OCI-LY3 (cell line): ENCODE measurements around the gene FABP1.

ENCODE experiments used
- H2AFZ ChIP-seq: fragments of 200-600, 300-600 bp; shearing (Covaris generic); 2 replicates; pipeline ENCODE4 v1.6.0; 2014; ENCODE audit warnings: antibody characterized with exemption, low read depth, low read length
- H3K27ac ChIP-seq: fragments of 200-600, 300-600 bp; sonication (generic); 2 replicates; pipeline ENCODE4 v1.5.1; 2014; ENCODE audit warnings: mild to moderate bottlenecking, low read length, moderate library complexity, mixed read lengths
- H3K27me3 ChIP-seq: fragments of 200-600, 300-600 bp; sonication (generic); 2 replicates; pipeline ENCODE4 v1.6.1; 2014; ENCODE audit warnings: low read depth, low read length, mixed read lengths
- H3K36me3 ChIP-seq: fragments of 200-600, 300-600 bp; sonication (generic); replicated peaks from 2 replicates; pipeline ENCODE3; 2014; ENCODE audit warnings: low read depth, low read length, mixed read lengths
- H3K4me1 ChIP-seq: fragments of 300-600, 200-600 bp; sonication (generic); 2 replicates; pipeline ENCODE4 v1.6.1; 2014; ENCODE audit warnings: low read length, mixed read lengths
- H3K4me2 ChIP-seq: fragments of 200-600, 300-600 bp; sonication (generic); 2 replicates; pipeline ENCODE4 v1.6.1; 2014; ENCODE audit warnings: low read length, mixed read lengths
- H3K4me3 ChIP-seq: fragments of 300-600, 200-600 bp; sonication (generic); 2 replicates; pipeline ENCODE4 v1.5.1; 2014; ENCODE audit warnings: antibody characterized with exemption, mild to moderate bottlenecking, low read length, moderate library complexity
- H3K79me2 ChIP-seq: fragments of 300-600, 200-600 bp; shearing (Covaris generic); 2 replicates; pipeline ENCODE4 v1.6.1; 2014; ENCODE audit warnings: mild to moderate bottlenecking, low read length, mixed read lengths
- H3K9ac ChIP-seq: fragments of 300-600, 200-600 bp; shearing (Covaris generic); 2 replicates; pipeline ENCODE4 v1.6.0; 2014; ENCODE audit warnings: mild to moderate bottlenecking, low read length, moderate library complexity
- H3K9me3 ChIP-seq: fragments of 200-600, 300-600 bp; shearing (Covaris generic); 2 replicates; pipeline ENCODE4 v1.6.1; 2014; ENCODE audit warnings: low read length, mixed read lengths; ENCODE audit not compliant: insufficient read depth
- H4K20me1 ChIP-seq: fragments of 200-600, 300-600 bp; sonication (generic); 2 replicates; pipeline ENCODE4 v1.6.1; 2016; ENCODE audit warnings: low read length, mixed read lengths; ENCODE audit not compliant: insufficient read depth
- EZH2phosphoT487 ChIP-seq: fragments of 200-600 bp; shearing (Covaris generic); IDR thresholded peaks from 2 replicates; pipeline ENCODE4 v1.6.1; 2018; ENCODE audit warnings: antibody characterized with exemption, mixed run types, low read depth
- TF ChIP-seq, protein P1 (sequence below): fragments of 200-600, 300-600 bp; sonication (generic); IDR thresholded peaks from 2 replicates; pipeline ENCODE4 v1.5.1; 2014; ENCODE audit warnings: antibody characterized with exemption, low read length, low read depth

FABP1 gene

DNA sequence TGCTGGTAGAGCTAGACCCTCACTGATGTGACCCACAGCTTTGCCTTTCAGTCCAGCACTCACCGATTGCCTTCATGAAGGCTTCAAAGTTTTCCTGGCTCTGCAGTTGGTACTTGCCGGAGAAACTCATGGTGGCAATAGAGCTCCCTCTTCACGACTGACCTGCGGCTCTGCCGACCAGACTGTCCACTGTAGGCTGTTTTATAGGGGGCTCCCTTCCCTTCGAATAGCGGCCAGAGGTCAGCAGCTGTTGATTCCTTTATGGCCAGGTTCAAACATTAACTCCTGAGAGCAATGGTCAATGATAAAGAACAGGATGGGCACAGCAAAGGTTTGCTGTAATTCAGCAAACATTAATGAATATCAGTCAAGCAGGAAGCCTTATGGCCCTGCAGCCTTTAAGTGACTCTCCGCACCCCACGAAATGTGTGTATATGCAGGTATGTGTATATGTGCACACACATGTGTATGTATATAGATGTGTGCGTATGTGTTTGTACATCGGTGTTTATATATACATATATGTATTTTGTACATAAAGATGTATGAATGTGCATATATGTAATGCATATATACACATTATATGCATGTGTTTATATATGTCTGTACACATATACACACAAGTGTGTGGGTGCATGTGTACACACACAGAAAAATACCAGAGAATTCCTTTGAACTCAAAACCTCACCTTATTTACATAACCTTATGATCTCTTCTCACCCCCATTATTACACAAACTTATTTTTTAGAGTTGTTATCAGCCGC is at the start of gene FABP1:
FABP1 (minus strand) TSS at position 175 of the 766 bp plus-strand sequence; CDS start at position 130, 45 bp downstream.
- Histone ChIP-seq H3K9ac (no peak within 1 kb of the TSS), H3K79me2 (no peaks in the 10 kb centered on the region), H4K20me1 (no peaks in the 10 kb centered on the region), H3K27me3 (peaks cover 15% of the 10 kb centered on the region), H3K4me2 (no peak within 1 kb of the TSS), H3K4me1 (no peaks in the 10 kb centered on the region), H3K27ac (no peak within 1 kb of the TSS), H3K9me3 (no peaks in the 10 kb centered on the region), H2AFZ (no peak within 1 kb of the TSS), H3K36me3 (no peaks in the 10 kb centered on the region), H3K4me3 (no peak within 1 kb of the TSS)
- no peak for TF ChIP-seq EZH2phosphoT487
- TF ChIP-seq, protein P1, sequence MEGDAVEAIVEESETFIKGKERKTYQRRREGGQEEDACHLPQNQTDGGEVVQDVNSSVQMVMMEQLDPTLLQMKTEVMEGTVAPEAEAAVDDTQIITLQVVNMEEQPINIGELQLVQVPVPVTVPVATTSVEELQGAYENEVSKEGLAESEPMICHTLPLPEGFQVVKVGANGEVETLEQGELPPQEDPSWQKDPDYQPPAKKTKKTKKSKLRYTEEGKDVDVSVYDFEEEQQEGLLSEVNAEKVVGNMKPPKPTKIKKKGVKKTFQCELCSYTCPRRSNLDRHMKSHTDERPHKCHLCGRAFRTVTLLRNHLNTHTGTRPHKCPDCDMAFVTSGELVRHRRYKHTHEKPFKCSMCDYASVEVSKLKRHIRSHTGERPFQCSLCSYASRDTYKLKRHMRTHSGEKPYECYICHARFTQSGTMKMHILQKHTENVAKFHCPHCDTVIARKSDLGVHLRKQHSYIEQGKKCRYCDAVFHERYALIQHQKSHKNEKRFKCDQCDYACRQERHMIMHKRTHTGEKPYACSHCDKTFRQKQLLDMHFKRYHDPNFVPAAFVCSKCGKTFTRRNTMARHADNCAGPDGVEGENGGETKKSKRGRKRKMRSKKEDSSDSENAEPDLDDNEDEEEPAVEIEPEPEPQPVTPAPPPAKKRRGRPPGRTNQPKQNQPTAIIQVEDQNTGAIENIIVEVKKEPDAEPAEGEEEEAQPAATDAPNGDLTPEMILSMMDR, result no peak

DNA sequence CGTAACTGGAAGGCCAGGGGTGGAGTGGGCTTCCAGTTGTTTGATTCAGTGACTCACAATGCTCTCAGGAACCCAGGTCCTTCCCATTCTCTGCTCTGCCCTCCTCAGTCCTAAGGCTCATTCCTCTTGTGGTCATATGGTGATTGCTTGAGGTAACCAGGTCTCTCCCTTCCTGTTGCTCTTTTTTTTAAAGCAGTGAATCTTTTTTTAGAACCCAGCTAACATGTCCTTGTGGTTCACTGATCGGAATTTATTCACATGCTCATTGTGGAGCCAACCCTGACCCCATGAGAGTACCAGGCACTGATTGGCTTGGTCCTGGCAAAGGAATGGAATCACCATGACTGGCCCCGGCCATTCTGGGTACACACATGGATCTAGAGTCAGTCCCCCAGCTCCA is 49.7 kb upstream of the FABP1 start:
- H3K4me2 ChIP-seq, result no peak overlapping the region
- TF ChIP-seq, protein P1, result no peak
- H3K4me1 ChIP-seq, result no peaks in the 10 kb centered on the region

DNA sequence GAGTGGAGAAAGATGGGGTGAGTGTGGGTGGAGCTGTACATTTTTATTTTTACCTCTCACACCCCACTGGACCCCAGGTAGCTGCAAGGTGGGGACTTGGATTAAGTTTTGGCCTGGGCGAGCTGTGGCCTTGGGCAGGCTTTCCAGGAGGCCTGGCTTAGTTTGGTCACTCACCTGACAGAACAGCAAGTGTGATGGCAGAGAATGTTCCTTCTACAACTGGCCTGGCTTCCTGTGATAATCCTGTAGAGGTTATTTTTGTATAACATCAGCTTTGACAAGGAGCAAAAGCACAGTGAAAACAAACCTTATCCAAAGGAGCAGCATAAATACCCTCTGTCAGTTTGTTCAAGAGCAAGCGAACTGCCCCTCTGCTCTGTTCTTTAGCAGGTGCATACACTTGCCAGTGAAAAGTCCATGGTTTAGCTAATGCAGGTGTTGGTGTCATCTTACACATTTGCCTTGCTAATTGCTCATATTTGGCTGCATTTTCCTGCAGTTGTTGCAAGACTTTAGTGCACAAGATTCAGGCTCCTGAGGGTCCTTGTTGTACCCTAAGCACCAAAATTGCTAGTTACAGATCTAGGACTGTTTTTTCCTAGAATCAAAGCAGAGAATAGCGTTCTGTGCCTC is 48.6 kb upstream of the FABP1 start:
- H3K27me3 ChIP-seq, result peaks cover 4% of the 10 kb centered on the region; the same call in 1 of the 2 replicates
- H4K20me1 ChIP-seq, result no peaks in the 10 kb centered on the region
- H3K4me2 ChIP-seq, result no peak overlapping the region
- no peaks in the 10 kb centered on the region for H3K79me2 ChIP-seq
- H3K27ac ChIP-seq, result no peak overlapping the region
- H3K9ac ChIP-seq, result no peak overlapping the region
- no peaks in the 10 kb centered on the region for H3K9me3 ChIP-seq
- no peaks in the 10 kb centered on the region for H3K36me3 ChIP-seq
- H2AFZ ChIP-seq, result no peak overlapping the region
- no peak overlapping the region for H3K4me3 ChIP-seq
- no peaks in the 10 kb centered on the region for H3K4me1 ChIP-seq
- TF ChIP-seq EZH2phosphoT487, result no peak
- TF ChIP-seq, protein P1, result no peak

More for the DNA sequence above, 49.7 kb upstream of the FABP1 start:
- no peak overlapping the region for H3K27ac ChIP-seq
- no peaks in the 10 kb centered on the region for H4K20me1 ChIP-seq
- no peak overlapping the region for H3K9ac ChIP-seq
- no peaks in the 10 kb centered on the region for H3K79me2 ChIP-seq
- H3K27me3 ChIP-seq, result peaks cover 8% of the 10 kb centered on the region; the same call in 1 of the 2 replicates
- H3K9me3 ChIP-seq, result no peaks in the 10 kb centered on the region
- no peak overlapping the region for H2AFZ ChIP-seq
- no peak overlapping the region for H3K4me3 ChIP-seq
- no peaks in the 10 kb centered on the region for H3K36me3 ChIP-seq

DNA sequence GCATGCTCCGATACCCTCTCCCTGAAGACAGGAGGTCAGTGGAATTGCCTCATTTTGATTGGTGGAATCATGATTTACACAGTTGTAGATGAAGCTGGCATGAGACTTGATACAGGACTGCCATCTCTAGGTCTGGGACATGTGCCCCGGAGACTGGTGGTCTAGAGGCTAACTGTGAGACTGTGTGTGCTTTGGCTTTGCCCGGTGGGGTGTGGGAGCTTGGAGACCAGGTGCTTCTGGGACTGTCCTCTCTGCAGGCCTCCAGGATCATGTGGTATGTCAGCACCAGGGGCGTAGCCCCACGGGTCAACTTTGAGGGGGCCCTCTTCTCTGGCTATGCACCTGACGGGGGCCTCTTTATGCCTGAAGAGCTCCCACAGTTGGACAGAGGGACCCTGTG is 45.0 kb upstream of the FABP1 start:
- no peak for TF ChIP-seq EZH2phosphoT487
- TF ChIP-seq, protein P1, result no peak
- H3K36me3 ChIP-seq, result no peaks in the 10 kb centered on the region
- H3K9me3 ChIP-seq, result no peaks in the 10 kb centered on the region
- no peak overlapping the region for H3K9ac ChIP-seq
- no peaks in the 10 kb centered on the region for H4K20me1 ChIP-seq
- H3K4me3 ChIP-seq, result no peak overlapping the region
- no peak overlapping the region for H3K4me2 ChIP-seq
- H3K27me3 ChIP-seq, result peaks cover 4% of the 10 kb centered on the region; the same call in 1 of the 2 replicates
- H3K27ac ChIP-seq, result no peak overlapping the region
- no peaks in the 10 kb centered on the region for H3K4me1 ChIP-seq
- no peak overlapping the region for H2AFZ ChIP-seq
- no peaks in the 10 kb centered on the region for H3K79me2 ChIP-seq
